HCT116 (cell line): Measurements from ENCODE around the gene SCFD2. TPM values are rescaled to one million over a fixed set of nuclear protein-coding genes. Genes with fewer than 3 reads are reported as not detected.
"Not testable (repeated sequence)": the region's sequence is repeated elsewhere in the genome, so short reads cannot be mapped to it uniquely, and the experiment has no call there.

Experiments
- ATAC-seq: fragments of 200-7000 bp; cut with Tn5 transposase; 2 replicates; pipeline ENCODE4 v1.9.1; 2020; ENCODE audit warnings: mild to moderate bottlenecking, moderate library complexity
- BruUV-seq: library from RNA; stranded (reverse); fragments of 400-500 nt; replicated peaks from 2 replicates; lab custom pipeline; 2021; lab: Mats Ljungman, UMichigan
- CTCF ChIA-PET: fragments of 300-600 bp; sonication (Branson Sonifier 250); formaldehyde crosslinking; loops from one replicate; lab custom pipeline; 2021; ENCODE audit warnings: antibody characterized with exemption; lab: Charles Lee
- POLR2A ChIA-PET: fragments of 300-600, 350-600 bp; sonication (Branson Sonifier 250); formaldehyde crosslinking; loops from one replicate; lab custom pipeline; 2021; ENCODE audit warnings: antibody characterized with exemption; lab: Charles Lee
- RAD21 ChIA-PET, 2 experiments: fragments of 300-600 bp; sonication (Branson Sonifier 250); formaldehyde crosslinking; loops; one replicate each; lab custom pipeline; 2023; ENCODE audit warnings: low total read pairs in 2 of 2; ENCODE audit not compliant: uncharacterized antibody in 2 of 2, unreplicated experiment in 2 of 2, low non-redundant PET in 1 of 2; lab: Charles Lee
- DNase-seq: peaks from one replicate; pipeline ENCODE4 v3.0.0-alpha.2; 2010; ENCODE audit warnings: low read depth, low spot score
- H2AFZ ChIP-seq: fragments of 200-600 bp; shearing (Covaris generic), sonication (generic); 2 replicates; pipeline ENCODE4 v1.6.1; 2017; ENCODE audit warnings: low read depth, mixed run types, mixed read lengths, antibody characterized with exemption, low read length; ENCODE audit not compliant: poor library complexity, severe bottlenecking
- H3K27ac ChIP-seq: 2 replicates; pipeline ENCODE4 v1.5.1; 2012; ENCODE audit warnings: low read depth, low read length
- H3K27me3 ChIP-seq: fragments of 200-600 bp; sonication (generic); 2 replicates; pipeline ENCODE4 v1.6.1; 2016; ENCODE audit warnings: mixed run types, low read length, mixed read lengths; ENCODE audit not compliant: insufficient read depth
- H3K36me3 ChIP-seq, 2 experiments: fragments of 200-500 bp in 1 of 2; fragments of 200-600 bp in 1 of 2; sonication (Bioruptor generic) in 1 of 2; sonication (generic) in 1 of 2; 2 replicates each; pipeline versions ENCODE4 v1.5.1 to v1.6.1; 2014 to 2016; ENCODE audit warnings: low read length in 2 of 2, inconsistent platforms in 1 of 2, mixed read lengths in 1 of 2, mixed run types in 1 of 2; ENCODE audit not compliant: insufficient read depth in 2 of 2, control insufficient read depth in 1 of 2
- H3K4me1 ChIP-seq, 2 experiments: fragments of 200-600 bp in 1 of 2; sonication (generic) in 1 of 2; 2 replicates each; pipeline versions ENCODE4 v1.5.1 to v1.6.1; 2012 to 2017; ENCODE audit warnings: low read length in 2 of 2, inconsistent platforms in 1 of 2, mild to moderate bottlenecking in 1 of 2, mixed read lengths in 1 of 2, mixed run types in 1 of 2, moderate library complexity in 1 of 2; ENCODE audit not compliant: insufficient read depth in 2 of 2, control insufficient read depth in 1 of 2
- H3K4me2 ChIP-seq: fragments of 200-600 bp; sonication (generic); 2 replicates; pipeline ENCODE4 v1.6.1; 2017; ENCODE audit warnings: mixed run types, low read length, mixed read lengths
- H3K4me3 ChIP-seq, 2 experiments: fragments of 200-600 bp in 1 of 2; sonication (generic) in 1 of 2; replicated peaks in 1 of 2; 2 replicates each; pipeline ENCODE4 v1.5.1; 2011 to 2016; ENCODE audit warnings: low read length in 2 of 2, control low read depth in 1 of 2, low read depth in 1 of 2, mild to moderate bottlenecking in 1 of 2, mixed read lengths in 1 of 2, mixed run types in 1 of 2
- H3K79me2 ChIP-seq: fragments of 200-600 bp; sonication (generic); 2 replicates; pipeline ENCODE4 v1.6.1; 2017; ENCODE audit warnings: mild to moderate bottlenecking, mixed run types, low read length, moderate library complexity, mixed read lengths; ENCODE audit not compliant: insufficient read depth
- H3K9ac ChIP-seq: fragments of 200-600 bp; sonication (generic); 2 replicates; pipeline ENCODE4 v1.6.1; 2016; ENCODE audit warnings: low read length, mixed read lengths
- H3K9me2 ChIP-seq: fragments of 200-600 bp; sonication (generic), shearing (Covaris generic); 2 replicates; pipeline ENCODE4 v1.6.1; 2017; ENCODE audit warnings: mixed run types, mild to moderate bottlenecking, moderate library complexity; ENCODE audit not compliant: insufficient read depth
- H3K9me3 ChIP-seq, 2 experiments: fragments of 200-500 bp in 1 of 2; fragments of 200-600 bp in 1 of 2; sonication (Bioruptor generic) in 1 of 2; sonication (generic) in 1 of 2; 2 replicates each; pipeline ENCODE4 v1.6.1; 2014 to 2017; ENCODE audit warnings: low read length in 2 of 2, mixed read lengths in 2 of 2, inconsistent platforms in 1 of 2, low read depth in 1 of 2, mild to moderate bottlenecking in 1 of 2, mixed run types in 1 of 2, moderate library complexity in 1 of 2; ENCODE audit not compliant: control insufficient read depth in 1 of 2, insufficient read depth in 1 of 2
- H4K20me1 ChIP-seq: fragments of 200-600 bp; sonication (generic), shearing (Covaris generic); 2 replicates; pipeline ENCODE4 v1.6.1; 2017; ENCODE audit warnings: mixed run types, mild to moderate bottlenecking, moderate library complexity; ENCODE audit not compliant: insufficient read depth
- CBX3 ChIP-seq: IDR thresholded peaks from 2 replicates; pipeline ENCODE4 v1.6.1; 2012; ENCODE audit warnings: low read depth
- CEBPB ChIP-seq: IDR thresholded peaks from 2 replicates; pipeline ENCODE4 v1.6.1; 2012; ENCODE audit warnings: low read depth
- ZFX ChIP-seq: fragments of 450-650 bp; IDR thresholded peaks from 2 replicates; pipeline ENCODE4 v1.6.1; 2017
- intact Hi-C: fragments of 100-400 bp; cut with micrococcal nuclease; formaldehyde crosslinking; loops from 2 replicates; pipeline ENCODE4 v1.10.0; 2022
- total RNA-seq: library from RNA; stranded (reverse); gene quantifications from one replicate; pipeline ENCODE4 v1.2.1, GENCODE V29; 2021; ENCODE audit not compliant: unreplicated experiment
- TF ChIP-seq, protein P1 (sequence below): IDR thresholded peaks from 2 replicates; pipeline ENCODE4 v1.6.1; 2012

SCFD2 gene
- total RNA-seq, 1 experiment from 2014 or later, result 13.6 TPM

DNA sequence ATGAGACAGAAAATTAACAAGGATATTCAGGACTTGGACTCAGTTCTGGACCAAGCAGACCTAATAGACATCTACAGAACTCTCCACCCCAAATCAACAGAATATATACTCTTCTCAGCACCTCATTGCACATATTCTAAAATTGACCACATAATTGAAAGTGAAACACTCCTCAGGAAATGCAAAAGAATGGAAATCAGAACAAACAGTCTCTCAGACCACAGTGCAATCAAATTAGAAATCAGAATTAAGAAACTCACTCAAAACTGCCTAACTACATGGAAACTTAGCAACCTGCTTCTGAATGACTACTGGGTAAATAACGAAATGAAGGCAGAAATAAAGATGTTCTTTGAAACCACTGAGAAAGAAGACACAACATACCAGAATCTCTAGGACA is 333.0 kb downstream of the SCFD2 start:
- H3K27ac ChIP-seq, RAD21 ChIA-PET, H3K9me2 ChIP-seq, DNase-seq, intact Hi-C loops, H3K36me3 ChIP-seq, H3K4me2 ChIP-seq, BruUV-seq, CTCF ChIA-PET, H4K20me1 ChIP-seq, H2AFZ ChIP-seq, H3K9ac ChIP-seq, H3K9me3 ChIP-seq, H3K27me3 ChIP-seq, POLR2A ChIA-PET, H3K4me1 ChIP-seq, H3K4me3 ChIP-seq, ATAC-seq, H3K79me2 ChIP-seq: not testable (repeated sequence)

DNA sequence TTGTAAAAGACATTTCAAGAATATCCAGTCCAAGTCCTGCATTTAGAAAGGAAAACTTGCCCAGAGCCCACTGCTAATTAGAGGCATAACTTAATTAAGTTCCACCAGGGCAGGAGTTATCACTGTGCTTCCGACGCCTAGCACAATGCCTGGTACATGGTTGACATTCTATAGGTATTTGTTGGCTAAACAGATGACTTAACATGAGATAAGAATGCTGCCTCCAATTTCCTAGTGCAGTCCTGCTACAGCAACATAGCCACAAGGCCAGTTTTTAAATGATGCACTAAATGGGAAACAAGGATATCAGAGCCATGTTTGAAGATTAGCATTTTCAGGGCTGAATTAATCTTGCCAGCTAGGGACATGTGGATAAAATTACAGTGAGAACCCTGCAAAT is 339.6 kb downstream of the SCFD2 start:
- DNase-seq, result no peak
- RAD21 ChIA-PET, result no interaction called here
- H4K20me1 ChIP-seq, result no peaks in the 10 kb centered on the region
- no peaks in the 10 kb centered on the region for H3K9me3 ChIP-seq
- POLR2A ChIA-PET, result no interaction called here
- no peaks in the 10 kb centered on the region for H3K36me3 ChIP-seq
- no peak overlapping the region for H3K9ac ChIP-seq
- no peak overlapping the region for H3K4me3 ChIP-seq
- H2AFZ ChIP-seq, result no peak overlapping the region
- TF ChIP-seq ZFX (no peak), CBX3 (no peak), CEBPB (no peak)
- TF ChIP-seq, protein P1, sequence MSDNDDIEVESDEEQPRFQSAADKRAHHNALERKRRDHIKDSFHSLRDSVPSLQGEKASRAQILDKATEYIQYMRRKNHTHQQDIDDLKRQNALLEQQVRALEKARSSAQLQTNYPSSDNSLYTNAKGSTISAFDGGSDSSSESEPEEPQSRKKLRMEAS, result no peak
- H3K79me2 ChIP-seq, result no peaks in the 10 kb centered on the region
- no peak overlapping the region for H3K4me2 ChIP-seq
- H3K4me1 ChIP-seq, result no peaks in the 10 kb centered on the region
- intact Hi-C loops, result no loop called here
- no peaks in the 10 kb centered on the region for H3K9me2 ChIP-seq
- no peak overlapping the region for H3K27ac ChIP-seq
- H3K27me3 ChIP-seq, result no peaks in the 10 kb centered on the region
- ATAC-seq, result no peak
- BruUV-seq, result no TSS peak
- CTCF ChIA-PET, result no interaction called here
